Measurements from ENCODE around the gene ENDOD1.

DNA sequence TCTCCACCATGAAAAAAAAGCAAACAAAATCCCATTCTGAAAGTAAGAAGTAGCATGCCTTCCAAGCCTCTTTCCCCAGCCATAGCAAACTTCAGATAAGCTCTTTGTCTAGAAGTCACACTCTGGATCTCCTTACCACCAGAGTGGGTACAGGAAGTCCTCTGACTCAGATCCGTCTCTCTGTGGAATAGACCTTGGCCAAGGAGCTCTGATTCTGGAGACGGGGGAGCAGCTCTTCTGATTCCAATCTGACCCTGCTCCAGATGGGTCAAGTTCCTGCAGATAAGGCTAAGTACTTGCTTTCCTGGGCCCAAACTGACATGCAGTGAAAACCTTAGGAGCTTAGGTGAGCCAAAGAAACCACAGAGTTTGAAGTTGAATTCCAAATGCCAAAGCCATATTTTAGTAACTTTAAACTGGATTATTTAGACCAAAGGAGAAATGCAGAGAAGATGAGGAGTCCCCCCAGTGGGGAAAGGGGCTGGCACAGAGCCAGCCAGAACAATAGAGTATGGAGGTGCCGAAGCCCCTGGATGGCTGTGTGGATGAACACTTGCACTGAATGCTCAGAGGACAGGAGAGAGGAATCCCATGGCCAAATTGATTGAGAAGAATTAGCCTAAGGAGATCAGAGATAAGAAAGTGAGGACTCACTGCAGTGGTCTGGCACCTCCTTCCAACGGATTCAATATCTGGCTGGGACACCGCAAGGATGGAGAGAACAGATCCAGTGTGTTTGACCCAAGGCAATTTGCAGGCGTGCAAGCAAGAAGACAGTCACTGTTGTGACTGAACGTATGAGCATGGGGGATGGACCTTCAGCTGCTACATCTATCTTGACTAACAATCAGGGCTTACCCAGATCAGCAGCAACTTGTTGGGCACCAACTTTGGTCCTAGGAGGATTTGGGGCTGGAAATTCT is 54.9 kb downstream of the ENDOD1 start:
- TF ChIP-seq, protein P1, sequence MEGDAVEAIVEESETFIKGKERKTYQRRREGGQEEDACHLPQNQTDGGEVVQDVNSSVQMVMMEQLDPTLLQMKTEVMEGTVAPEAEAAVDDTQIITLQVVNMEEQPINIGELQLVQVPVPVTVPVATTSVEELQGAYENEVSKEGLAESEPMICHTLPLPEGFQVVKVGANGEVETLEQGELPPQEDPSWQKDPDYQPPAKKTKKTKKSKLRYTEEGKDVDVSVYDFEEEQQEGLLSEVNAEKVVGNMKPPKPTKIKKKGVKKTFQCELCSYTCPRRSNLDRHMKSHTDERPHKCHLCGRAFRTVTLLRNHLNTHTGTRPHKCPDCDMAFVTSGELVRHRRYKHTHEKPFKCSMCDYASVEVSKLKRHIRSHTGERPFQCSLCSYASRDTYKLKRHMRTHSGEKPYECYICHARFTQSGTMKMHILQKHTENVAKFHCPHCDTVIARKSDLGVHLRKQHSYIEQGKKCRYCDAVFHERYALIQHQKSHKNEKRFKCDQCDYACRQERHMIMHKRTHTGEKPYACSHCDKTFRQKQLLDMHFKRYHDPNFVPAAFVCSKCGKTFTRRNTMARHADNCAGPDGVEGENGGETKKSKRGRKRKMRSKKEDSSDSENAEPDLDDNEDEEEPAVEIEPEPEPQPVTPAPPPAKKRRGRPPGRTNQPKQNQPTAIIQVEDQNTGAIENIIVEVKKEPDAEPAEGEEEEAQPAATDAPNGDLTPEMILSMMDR (IDR thresholded peaks at IDR 0.05) = no peak
- TF ChIP-seq, protein P2, sequence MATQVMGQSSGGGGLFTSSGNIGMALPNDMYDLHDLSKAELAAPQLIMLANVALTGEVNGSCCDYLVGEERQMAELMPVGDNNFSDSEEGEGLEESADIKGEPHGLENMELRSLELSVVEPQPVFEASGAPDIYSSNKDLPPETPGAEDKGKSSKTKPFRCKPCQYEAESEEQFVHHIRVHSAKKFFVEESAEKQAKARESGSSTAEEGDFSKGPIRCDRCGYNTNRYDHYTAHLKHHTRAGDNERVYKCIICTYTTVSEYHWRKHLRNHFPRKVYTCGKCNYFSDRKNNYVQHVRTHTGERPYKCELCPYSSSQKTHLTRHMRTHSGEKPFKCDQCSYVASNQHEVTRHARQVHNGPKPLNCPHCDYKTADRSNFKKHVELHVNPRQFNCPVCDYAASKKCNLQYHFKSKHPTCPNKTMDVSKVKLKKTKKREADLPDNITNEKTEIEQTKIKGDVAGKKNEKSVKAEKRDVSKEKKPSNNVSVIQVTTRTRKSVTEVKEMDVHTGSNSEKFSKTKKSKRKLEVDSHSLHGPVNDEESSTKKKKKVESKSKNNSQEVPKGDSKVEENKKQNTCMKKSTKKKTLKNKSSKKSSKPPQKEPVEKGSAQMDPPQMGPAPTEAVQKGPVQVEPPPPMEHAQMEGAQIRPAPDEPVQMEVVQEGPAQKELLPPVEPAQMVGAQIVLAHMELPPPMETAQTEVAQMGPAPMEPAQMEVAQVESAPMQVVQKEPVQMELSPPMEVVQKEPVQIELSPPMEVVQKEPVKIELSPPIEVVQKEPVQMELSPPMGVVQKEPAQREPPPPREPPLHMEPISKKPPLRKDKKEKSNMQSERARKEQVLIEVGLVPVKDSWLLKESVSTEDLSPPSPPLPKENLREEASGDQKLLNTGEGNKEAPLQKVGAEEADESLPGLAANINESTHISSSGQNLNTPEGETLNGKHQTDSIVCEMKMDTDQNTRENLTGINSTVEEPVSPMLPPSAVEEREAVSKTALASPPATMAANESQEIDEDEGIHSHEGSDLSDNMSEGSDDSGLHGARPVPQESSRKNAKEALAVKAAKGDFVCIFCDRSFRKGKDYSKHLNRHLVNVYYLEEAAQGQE (IDR thresholded peaks at IDR 0.05; ENCODE audit: insufficient read depth in 1 of 2, low read depth in 2 of 2, low read length in 1 of 2) = no peak
